Stimulated activated CD4-positive, alpha-beta T cell treated with anti-CD3 and anti-CD28 coated beads, Interleukin-1b, Interleukin-23, amount 100 ng/mL, for 24 hours (primary cell): ENCODE measurements around the gene GH1.

Source experiments
- DNase-seq, 4 experiments: peaks; one replicate each; pipeline ENCODE4 v3.0.0-alpha.2; 2020; ENCODE audit warnings: low read depth in 4 of 4, low spot score in 1 of 4

The GH1 gene

GRCh38 chr17:63944736-63945499, 26.3 kb upstream of the GH1 start:
- DNase-seq: no peak

GRCh38 chr17:63943745-63944144, 25.1 kb upstream of the GH1 start:
- DNase-seq: no peak

- no peak for DNase-seq
These were observed 23.8 kb upstream of the GH1 start for GRCh38 chr17:63942309-63942985.

GRCh38 chr17:63941751-63942150, 23.1 kb upstream of the GH1 start:
- no peak for DNase-seq

GRCh38 chr17:63941162-63941561, 22.5 kb upstream of the GH1 start:
- no peak for DNase-seq

GRCh38 chr17:63940584-63940983, 21.9 kb upstream of the GH1 start:
- DNase-seq: no peak

- no peak for DNase-seq
These were observed 21.2 kb upstream of the GH1 start for GRCh38 chr17:63939884-63940283.

- no peak for DNase-seq
These were observed 20.8 kb upstream of the GH1 start for GRCh38 chr17:63939401-63939800.

- DNase-seq: no peak
These were observed 19.3 kb upstream of the GH1 start for GRCh38 chr17:63937920-63938319.

GRCh38 chr17:63937319-63937718, 18.7 kb upstream of the GH1 start:
- no peak for DNase-seq

GRCh38 chr17:63934183-63935112, 15.8 kb upstream of the GH1 start:
- DNase-seq: no peak

- no peak for DNase-seq
These were observed 15.0 kb upstream of the GH1 start for GRCh38 chr17:63933598-63933997.

- no peak for DNase-seq
These were observed 14.1 kb upstream of the GH1 start for GRCh38 chr17:63932721-63933120.

GRCh38 chr17:63931981-63932561, 13.4 kb upstream of the GH1 start, which contains the start of gene CD79B:
Gene CD79B (minus strand): TSS chr17:63932331. CDS start chr17:63932261, 70 bp downstream.
- peak in 2 of 4 experiments; percentile 24 to 36 for DNase-seq

GRCh38 chr17:63930951-63931575, 12.4 kb upstream of the GH1 start:
- DNase-seq: peak in 2 of 4 experiments; percentile 15 to 60

- no peak for DNase-seq
These were observed 11.5 kb upstream of the GH1 start for GRCh38 chr17:63929860-63930766.

GRCh38 chr17:63928966-63929695, 10.5 kb upstream of the GH1 start:
- DNase-seq: no peak

GRCh38 chr17:63928172-63928666, 9.6 kb upstream of the GH1 start:
- DNase-seq: no peak
